HG03159 (cell line): ENCODE data around the gene PSMD7.

Source experiments
- ATAC-seq: cut with Tn5 transposase; IDR thresholded peaks from one replicate; pipeline ENCODE4 v1.9.1; 2021; ENCODE audit warnings: mild to moderate bottlenecking, moderate library complexity; ENCODE audit not compliant: unreplicated experiment

PSMD7 gene

GRCh38 chr16:74296432-74297144, at the start of gene PSMD7:
Gene PSMD7 (plus strand): TSS chr16:74296814. CDS start chr16:74296915, 101 bp downstream.
- ATAC-seq = peak; percentile 97

DNA sequence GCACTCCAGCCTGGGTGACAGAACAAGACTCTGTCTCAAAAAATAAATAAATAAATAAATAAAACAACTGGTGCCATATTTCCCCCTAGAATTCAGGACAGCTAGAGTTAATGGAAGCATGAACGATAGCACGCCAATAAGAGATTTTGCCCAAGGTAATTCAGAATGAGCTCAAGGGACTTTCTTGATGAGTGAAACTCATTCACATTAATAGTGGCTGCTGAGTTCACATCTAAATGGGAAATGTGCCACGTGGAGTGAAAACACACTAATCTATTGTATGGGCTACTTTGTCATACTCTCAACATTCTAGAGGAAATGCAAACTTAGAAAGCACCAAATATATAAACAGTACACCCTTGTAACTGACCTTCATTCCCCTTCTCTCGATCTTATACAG, 47.4 kb upstream of the PSMD7 start:
- ATAC-seq = no peak

DNA sequence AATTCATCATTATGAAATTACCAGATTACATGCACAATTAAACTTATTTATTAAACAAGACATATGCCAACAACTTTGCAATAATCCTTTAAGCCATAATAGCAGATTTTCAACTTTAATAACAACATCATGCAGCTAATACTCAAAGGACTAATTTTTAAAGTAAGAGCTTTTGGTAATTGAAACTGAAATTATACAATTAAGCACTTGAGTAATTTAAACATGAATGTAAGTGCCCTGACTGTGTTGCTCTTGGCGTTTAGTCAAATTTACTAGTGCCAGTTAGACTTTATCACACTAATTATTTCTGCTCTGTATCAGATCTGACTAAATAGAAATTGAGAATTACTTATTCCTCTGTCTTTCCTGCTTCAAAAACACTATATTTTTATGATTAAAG, 46.8 kb upstream of the PSMD7 start:
- ATAC-seq = no peak

DNA sequence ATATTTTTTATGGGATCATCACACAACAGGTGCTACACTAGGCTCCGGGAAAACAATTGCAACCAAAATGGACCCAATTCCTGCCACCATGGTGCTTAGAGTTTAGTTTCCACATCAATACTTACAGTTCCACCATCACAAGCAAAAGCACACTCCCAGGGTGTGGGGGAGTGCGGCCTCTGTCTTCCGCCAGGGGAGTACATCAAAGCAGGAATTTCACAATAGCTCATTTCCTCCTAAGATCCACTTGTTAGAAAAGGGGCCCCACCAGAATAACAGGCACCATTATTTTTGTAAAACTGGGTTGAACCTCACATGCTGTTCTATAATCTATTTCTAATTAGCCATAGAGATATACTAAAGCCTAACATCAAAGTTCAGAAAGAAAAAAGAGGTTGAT, 44.3 kb upstream of the PSMD7 start:
- no peak for ATAC-seq

GRCh38 chr16:74253161-74253938, 43.3 kb upstream of the PSMD7 start:
- no peak for ATAC-seq

GRCh38 chr16:74257061-74257460, 39.6 kb upstream of the PSMD7 start:
- ATAC-seq = no peak

- ATAC-seq = no peak
Observed at GRCh38 chr16:74261068-74261467, 35.5 kb upstream of the PSMD7 start.

DNA sequence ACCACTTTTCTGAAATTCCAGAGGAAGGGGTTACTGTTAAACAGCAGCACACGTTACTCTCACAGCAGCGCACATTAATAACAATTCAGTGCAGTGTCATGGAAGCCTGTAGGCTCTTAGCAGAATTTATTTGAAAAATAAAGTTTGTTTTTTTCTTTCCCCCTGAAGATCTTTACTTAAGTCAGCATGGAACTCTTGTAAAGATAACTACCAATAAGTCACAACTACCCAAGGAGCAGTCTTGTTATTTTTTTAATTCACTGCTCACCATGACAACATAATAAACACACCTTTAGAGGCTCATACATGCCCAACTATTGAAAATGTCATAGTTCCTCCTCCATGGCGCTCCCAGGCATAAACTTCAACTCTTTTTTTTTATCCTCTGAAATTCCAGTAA, 31.8 kb upstream of the PSMD7 start:
- ATAC-seq = no peak

DNA sequence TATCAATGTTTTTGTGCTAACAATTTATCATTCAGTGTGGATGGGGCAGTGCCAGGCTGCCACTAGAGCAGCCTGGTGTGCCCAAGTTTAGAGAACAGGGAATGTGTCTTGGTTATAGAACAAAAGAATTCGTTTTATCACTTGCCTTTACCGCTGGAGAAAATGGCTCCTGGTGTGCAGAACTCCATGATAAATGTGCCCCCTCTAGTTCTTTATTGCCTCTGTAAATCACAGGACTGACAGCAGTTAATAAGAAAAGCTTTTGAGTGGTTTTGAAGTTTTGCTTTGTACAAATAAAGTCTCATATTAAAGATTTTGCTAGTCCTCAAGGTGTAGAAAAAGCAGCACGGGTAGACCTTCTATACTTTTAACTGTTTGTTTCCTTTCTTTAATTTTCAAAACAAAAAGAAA, 28.2 kb upstream of the PSMD7 start:
- no peak for ATAC-seq

DNA sequence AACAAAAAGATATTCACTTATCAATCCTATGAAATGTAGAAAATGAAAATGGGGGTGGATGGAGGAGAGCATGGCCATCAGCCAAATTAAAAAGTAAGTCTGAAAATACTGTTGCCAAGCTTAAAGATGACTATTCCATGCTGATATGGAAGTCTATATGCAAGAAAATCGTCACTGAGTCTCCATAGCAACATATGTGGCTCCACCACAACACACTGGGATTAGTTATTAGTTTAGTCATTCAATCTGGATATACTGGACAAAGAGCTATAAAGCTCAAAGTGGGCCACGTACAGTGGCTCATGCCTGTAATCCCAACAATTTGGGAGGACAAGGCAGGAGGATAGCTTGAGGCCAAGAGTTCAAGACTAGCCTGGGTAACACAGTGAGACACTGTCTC, 24.7 kb upstream of the PSMD7 start:
- no peak for ATAC-seq

DNA sequence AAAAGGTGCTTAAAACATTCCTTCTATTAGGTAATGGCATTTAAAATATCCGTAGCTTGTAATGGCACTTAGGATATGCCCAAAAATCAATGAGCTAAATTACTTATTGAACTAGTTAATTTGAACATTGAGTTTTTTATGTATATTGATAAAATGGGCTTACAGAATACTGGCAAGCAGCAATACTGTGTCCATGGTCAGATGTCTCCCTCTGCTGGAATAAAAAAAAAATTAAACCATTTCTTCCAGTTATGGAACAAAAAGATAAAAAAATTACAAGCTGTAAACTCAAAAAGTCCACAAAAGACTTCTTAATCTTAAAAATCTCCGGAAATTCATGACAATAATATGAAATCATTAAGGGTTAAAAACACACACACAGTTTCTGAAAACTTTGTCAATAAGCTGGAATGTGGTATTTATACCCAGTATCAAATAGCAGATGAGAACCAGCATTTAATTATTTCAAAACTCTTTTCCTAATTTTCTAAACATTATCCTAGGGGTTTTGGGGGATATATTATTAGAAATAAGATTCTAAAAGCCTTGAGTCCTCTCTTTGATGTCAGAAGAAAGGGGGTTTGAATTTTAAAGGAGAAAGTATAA, 21.5 kb upstream of the PSMD7 start:
- ATAC-seq = no peak

- ATAC-seq = no peak
Observed at GRCh38 chr16:74275711-74276110, 20.9 kb upstream of the PSMD7 start.

- ATAC-seq = no peak
Observed at GRCh38 chr16:74277974-74278373, 18.6 kb upstream of the PSMD7 start.

GRCh38 chr16:74279266-74279665, 17.3 kb upstream of the PSMD7 start:
- no peak for ATAC-seq

- no peak for ATAC-seq
Observed at GRCh38 chr16:74279805-74280204, 16.8 kb upstream of the PSMD7 start.

DNA sequence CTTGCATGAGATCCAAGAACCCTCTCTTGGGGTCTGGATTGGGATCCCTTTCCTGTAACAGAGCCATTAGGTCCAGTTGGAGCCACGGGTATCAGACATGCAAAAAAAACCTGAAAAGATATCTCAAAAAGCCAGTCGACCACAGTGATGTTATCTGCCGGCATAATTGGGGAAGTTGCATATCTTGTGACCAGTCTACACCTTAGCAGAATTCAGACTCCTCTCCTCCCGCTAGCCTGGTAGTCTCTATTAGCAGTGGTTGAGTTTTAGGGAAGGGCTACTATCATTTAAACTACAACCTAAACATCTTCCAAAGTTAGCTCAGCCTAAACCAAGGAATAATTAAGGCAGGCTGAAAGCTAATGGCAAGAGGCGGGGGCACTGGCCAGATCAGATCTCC, 16.2 kb upstream of the PSMD7 start:
- no peak for ATAC-seq

- no peak for ATAC-seq
Observed at GRCh38 chr16:74281300-74281699, 15.3 kb upstream of the PSMD7 start.

DNA sequence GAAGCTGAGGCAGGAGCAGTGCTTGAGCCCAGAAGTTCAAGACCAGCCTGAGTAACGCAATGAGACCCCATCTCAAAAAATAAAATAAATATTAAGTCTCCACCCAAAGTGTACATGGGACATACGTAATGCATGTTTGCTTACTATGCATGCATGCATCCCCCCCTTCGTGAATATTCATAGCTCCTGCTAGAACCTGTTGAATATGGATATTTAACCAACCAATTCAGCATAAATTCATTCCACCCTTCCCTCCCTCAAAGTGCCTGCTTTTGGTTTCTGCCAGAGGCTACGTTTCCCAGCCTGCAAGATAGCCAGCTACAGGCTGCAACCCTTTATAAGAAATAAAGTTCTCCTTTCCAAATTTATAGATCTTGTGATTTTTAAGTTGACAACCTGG, 12.9 kb upstream of the PSMD7 start:
- ATAC-seq = no peak

- no peak for ATAC-seq
Observed at GRCh38 chr16:74288065-74288464, 8.5 kb upstream of the PSMD7 start.

GRCh38 chr16:74290356-74290755, 6.3 kb upstream of the PSMD7 start:
- ATAC-seq = no peak

DNA sequence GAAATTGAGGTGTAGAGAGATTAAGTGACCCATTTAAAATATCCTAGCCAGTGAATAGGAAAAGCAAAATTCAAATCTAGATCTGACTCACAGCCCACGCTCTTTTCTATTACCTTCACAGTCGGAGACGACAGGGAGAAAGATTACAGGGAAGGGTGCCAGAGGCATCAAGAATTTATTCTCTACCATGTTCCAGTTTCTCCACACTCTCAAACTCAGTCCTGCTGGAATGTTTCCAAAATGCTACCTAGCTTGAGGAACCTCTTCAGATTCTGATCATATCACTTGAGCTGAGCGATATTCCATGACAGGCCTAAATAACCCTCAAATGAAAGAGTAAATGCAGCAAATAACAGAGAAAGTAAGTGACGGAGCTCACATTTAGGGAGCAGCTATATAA, 5.4 kb upstream of the PSMD7 start:
- ATAC-seq = no peak

DNA sequence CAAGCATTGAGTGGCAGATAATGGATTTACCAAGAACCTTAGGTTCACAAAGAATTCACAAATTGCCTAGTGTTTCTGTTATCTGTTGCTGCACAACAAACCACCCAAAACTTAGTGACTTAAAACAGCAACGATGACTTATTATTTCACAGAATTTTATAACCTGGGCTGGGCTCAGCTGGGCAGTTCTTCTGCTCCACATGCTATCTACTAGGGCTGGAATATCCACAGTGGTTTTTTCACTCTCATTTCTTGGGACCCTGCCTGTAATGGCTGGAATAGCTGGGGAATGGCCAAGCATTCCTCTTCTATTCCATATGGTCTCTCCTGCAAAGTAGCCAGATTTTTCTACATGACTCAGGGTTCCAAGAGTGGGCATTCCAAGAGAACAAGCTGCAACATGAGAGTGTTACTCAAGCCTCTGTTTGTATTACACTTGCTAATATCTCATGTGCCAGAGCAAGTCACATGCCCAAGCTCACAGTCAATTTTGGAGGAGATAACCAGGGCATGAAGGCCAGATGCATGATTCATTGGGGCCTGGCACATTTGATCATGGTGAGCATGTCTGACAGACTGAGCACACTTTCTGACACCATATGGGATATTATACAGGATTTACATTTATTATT, 4.9 kb upstream of the PSMD7 start:
- no peak for ATAC-seq
